ENCODE data around the gene ESD.

The ESD gene

DNA sequence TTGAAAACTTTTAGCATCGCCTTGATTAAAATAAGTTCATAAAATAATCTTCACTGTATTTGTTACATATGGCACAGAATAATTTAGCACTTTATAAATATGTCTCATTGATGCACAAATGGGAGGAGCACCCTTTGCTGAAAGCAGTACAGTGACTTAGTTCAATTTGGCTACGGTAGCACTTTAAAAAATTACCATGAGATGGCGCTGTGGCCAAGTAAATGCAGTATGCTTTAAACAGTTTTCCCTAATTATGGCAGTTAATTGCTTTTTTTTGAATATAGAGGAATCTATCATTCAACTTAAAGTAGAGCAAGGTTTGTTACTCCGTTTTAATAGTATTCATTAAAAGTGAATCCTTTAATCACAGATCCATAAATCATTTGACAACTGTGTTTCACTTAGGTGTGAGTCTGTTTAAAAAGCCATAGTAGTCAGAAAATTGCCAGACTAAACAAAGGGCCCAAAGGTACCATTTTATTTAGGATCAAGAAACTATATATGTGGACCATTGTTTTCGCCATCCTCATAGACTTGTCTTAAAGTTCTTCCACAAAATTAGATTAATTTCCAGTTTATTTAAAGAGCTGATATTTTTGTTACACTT, 34.7 kb upstream of the ESD start:
- H3K4me3 ChIP-seq (ENCODE audit: low read depth, low read length), result no peak overlapping the region
- TF ChIP-seq CTCF (IDR thresholded peaks at IDR 0.05; ENCODE audit: low read depth, low read length), result peak; percentile 65; the same call in 1 of the 2 replicates

DNA sequence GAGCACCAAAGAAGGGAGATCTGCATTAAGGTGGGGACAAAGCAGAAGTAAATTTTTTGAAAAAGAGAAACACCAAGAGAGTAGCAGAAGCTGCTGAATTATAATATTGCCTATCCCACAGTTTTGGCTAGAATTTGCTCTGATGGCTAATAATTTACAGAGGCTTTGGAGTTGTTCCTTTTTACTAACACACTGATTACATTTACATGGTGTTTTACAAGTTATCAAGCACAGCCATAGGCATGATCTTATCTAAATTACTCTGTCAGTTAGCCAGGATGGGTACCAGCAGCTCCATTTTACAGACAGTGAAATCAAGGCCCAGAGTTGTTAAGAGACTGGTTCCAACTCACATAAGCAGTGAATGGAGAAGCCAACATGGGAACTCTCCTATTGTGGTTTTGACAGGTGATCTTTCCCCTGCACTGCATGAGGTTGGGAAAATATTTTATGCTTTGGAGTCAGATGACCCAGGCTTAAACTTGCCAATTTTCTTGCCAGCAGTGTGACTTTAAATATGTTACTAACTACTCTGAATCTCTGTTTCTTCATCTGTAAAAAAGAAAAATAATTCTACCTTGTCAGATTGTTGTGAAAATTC, 33.5 kb upstream of the ESD start:
- no peak for TF ChIP-seq CTCF (IDR thresholded peaks at IDR 0.05; ENCODE audit: low read depth, low read length)
- H3K4me3 ChIP-seq (ENCODE audit: low read depth, low read length), result no peak overlapping the region

DNA sequence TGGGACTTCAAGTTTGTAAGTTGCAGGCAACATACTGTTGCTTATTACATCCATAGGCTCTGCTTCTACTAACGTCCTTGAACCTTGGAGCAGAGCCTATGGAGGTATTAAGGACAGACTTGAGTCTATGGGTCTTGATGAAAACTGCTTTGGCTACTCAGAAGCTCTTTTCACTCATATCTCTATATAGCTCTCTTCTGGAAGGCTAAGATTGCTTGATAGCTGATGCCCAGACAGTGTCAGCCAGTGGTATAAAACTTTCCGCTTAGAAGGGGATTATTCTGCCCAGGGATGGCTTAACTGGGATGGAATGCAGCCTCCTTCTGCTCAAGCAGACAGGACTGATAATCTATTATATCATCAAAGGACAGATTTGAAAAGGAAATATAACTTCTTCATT, 25.6 kb upstream of the ESD start:
- no peak for TF ChIP-seq CTCF (IDR thresholded peaks at IDR 0.05; ENCODE audit: low read depth, low read length)

GRCh38 chr13:46817838-46818476, 21.0 kb upstream of the ESD start:
- TF ChIP-seq CTCF (IDR thresholded peaks at IDR 0.05; ENCODE audit: low read depth, low read length), result no peak
- H3K4me3 ChIP-seq (ENCODE audit: low read depth, low read length), result no peak overlapping the region

More for the DNA sequence above, 25.6 kb upstream of the ESD start:
- H3K4me3 ChIP-seq (ENCODE audit: low read depth, low read length), result no peak overlapping the region

- TF ChIP-seq CTCF (IDR thresholded peaks at IDR 0.05; ENCODE audit: low read depth, low read length), result no peak
- no peak overlapping the region for H3K4me3 ChIP-seq (ENCODE audit: low read depth, low read length)
Measured at GRCh38 chr13:46817095-46817494, 20.1 kb upstream of the ESD start.

DNA sequence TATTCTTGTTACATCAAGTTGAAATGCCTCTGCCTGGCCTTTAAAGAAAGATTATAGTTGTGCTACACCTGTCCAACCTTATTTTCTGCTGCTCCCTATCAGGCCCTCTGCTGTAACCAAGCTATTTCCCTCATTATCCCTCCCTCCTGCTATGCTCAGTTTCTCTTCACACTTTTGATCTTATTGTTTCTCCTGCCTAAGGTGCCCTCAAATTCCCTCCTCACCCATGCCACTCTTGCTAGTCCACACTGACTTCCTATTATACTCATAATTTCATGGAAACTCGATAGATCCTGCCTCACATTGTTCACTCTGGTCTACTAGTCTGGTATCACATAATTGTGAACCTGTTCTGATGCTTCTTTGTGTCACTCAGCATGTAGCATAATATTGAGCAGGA, 19.4 kb upstream of the ESD start:
- no peak overlapping the region for H3K4me3 ChIP-seq (ENCODE audit: low read depth, low read length)
- no peak for TF ChIP-seq CTCF (IDR thresholded peaks at IDR 0.05; ENCODE audit: low read depth, low read length)

- H3K4me3 ChIP-seq (ENCODE audit: low read depth, low read length), result no peak overlapping the region
- TF ChIP-seq CTCF (IDR thresholded peaks at IDR 0.05; ENCODE audit: low read depth, low read length), result no peak
Measured at GRCh38 chr13:46812301-46812797, 15.4 kb upstream of the ESD start.

Measured in WI38 (cell line).